ENCODE results near the gene C8A.

GRCh38 chr1:56835657-56836056 lies 18.9 kb upstream of the C8A start:
- TF ChIP-seq POLR2AphosphoS5 (IDR thresholded peaks at IDR 0.05; ENCODE audit: insufficient read depth in 1 of 2, low read depth in 1 of 2) = no peak
- no peak for TF ChIP-seq CTCF (IDR thresholded peaks at IDR 0.05)
